ENCODE measurements around the gene ATP11A.
"Not testable (repeated sequence)": the region's sequence is repeated elsewhere in the genome, so short reads cannot be mapped to it uniquely, and the experiment has no call there.

Gene ATP11A

DNA sequence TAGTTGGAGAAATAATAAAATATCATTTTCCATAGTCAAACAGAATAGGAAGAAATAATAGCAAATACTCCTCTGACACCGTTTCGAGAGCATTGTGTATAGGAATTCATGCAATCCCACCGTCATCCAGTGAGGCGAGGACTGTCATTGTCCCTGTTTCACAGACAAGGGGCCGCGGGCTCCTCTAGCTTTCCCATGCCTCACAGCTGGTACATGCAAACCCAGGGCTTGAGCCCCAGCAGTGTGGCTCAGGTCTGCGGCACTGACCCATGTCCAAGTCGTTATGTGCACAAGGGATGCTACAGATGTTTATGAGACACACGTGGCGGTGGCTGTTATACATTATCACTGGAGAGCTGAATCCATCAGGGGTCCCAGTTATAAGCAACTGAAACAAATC is 18.5 kb upstream of the ATP11A start:
- DNase-seq = no peak

DNA sequence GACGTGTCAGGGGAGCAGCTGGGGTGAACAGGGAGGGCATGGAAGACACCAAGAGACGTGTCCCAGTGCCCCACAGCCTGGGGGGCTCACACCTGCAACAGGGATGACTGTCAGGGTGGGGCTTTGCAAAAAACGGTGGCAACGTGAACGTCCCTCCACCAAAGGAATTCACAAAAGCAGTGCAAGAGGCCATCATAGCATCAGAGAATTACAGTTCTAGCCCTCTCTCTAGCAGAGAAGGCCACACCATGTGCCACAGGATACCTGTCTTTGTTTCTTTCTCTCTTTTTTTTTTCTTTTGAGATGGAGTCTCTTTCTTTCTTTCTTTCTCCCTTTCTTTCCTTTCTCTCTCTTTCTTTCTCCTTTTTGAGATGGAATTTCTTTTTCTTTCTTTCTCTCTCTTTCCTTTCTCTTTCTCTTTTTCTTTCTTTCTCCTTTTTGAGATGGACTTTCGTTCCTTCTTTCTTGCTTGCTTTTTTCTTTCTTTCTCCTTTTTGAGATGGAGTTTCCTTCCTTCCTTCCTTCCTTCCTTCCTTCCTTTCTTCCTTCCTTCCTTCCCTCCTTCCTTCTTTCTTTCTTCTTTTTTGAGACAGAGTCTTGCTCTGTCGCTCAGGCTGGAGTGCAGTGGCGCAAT is 17.1 kb upstream of the ATP11A start:
- DNase-seq = no peak

DNA sequence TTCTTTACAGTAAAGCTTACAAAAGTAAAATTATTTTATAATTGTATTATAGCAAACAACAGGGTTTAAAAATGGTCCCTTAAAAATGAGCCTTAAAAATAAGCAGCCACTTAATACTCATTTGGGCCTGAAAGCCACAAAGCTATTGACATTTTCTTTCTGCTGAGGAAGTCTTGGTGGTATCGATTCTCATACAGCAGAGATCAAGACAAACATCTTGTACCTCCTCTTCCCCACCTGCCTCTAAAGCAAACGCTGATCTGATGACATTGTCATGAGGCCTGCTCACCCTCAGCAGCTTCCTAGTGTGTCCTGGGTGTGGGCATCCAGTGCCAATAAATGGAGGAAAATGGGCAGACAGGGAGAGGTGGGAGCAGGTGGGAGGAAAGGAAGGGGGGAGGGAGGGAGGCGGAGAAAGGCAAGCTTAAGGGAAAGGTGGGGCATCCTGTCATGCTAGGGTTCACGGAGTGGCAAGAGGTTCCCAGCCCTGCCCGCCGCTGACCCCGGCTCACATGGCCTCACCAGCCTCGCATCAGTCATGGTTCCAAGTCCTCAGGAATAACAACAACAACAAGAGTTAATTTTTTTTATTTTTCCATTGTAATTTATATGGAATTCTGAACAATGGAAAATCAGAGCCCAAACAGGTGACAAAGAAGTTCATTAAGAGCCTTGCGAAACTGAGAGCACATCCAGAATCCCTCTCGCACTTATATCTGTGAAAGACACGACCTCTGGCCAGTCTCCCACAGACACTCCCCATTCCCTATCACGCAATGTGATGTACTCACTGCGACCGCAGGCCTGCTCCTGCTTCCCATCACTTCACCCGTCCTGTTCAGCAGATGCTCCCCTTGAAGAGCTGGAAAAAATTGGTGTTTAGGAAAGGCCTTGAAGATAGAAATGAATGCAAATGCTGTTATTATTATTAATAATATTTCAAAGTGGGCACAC is 15.1 kb upstream of the ATP11A start:
- DNase-seq = no peak

DNA sequence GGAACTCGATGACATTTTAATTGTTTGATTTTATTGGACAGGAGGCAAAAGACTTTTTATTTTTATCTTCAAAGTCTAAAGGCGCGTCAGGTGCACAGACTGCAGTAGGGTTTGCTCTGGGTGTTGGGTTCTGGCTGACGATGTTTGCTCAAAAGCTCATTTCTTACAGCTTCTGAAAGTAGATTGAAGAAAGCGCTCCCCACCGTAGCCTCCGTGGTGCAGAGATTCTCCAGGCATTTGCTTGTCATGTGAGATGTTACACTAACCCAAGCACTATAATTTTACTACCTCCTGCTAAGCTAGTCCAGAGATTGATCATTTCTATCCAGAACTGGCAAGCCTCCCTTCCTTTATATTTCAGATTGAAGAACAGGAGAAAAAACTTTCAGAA is 14.5 kb upstream of the ATP11A start:
- DNase-seq = no peak

DNA sequence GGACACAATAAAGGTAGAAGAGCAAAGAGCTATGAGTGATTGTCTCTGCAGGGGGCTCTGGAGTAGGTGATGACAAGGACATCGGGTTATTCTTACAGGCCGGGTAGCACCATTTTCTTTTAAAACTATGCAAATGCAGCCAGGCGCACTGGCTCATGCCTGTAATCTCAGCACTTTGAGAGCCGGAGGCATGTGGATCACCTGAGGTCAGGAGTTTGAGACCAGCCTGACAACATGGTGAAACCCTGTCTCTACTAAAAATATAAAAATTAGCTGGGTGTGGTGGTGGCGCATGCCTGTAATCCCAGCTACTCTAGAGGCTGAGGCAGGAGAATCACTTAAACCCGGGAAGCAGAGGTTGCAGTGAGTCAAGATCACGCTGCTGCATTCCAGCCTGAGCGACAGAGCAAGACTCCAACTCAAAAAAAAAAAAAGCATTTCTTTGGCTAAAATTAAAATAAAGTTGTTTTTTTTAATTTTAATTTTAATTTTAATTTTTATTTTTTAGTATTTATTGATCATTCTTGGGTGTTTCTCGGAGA is 12.3 kb upstream of the ATP11A start:
- not testable (repeated sequence) for DNase-seq

DNA sequence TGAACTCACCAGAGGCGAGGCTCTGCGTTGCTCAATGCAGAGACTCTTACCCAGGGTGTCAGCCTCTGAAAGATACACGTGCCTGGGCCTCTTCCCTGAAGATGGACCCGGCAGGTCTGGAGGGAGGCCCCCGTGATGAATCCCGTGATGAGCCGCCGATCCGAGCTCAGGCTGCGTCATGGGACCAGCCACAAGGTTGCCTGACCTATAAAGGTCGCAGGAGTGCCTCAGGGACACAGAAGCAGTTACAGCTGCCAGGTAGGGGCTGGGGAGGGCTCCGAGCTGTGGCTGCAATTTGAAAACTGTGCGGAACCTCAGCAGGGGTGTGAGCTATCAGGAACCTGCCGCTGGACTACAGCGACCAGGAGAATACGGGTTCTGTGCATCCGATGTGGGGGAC is 10.5 kb upstream of the ATP11A start:
- no peak for DNase-seq

DNA sequence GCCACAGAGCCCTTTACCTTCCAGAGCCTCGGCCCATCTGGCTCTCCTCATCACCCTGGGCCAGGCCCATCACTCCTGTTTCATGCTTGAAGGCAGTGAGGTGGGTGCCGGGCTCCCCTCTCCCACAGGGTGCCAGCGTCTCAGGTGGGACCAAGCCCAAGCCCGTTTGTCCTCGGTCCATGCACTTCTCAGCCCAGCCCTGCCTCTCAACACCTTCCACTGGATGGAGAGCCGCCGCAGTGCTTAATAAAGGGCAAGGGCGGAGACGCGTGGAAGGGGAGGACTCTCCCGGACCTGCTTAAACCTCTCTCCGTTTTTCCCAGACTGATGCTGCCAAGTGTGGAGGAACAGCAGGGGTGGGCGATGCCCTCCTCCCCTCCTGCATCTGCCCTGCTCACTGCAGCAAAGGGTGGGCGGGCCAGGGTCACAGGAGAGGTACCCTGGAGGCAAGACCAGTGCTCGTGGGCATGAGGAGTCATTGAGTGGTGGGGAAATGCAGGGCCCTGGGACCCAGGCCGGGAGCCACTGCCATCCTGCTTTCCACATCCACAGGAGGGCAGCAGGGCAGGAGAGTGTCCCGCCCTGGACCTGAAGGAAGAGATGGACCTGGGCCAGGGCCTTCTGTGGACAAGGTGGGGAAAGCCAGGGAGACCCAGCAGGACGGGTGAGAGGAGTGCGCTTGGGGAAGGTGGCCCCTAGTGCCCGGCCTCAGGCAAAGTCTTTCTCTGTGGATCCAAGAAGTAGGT is 9.7 kb upstream of the ATP11A start:
- no peak for DNase-seq

DNA sequence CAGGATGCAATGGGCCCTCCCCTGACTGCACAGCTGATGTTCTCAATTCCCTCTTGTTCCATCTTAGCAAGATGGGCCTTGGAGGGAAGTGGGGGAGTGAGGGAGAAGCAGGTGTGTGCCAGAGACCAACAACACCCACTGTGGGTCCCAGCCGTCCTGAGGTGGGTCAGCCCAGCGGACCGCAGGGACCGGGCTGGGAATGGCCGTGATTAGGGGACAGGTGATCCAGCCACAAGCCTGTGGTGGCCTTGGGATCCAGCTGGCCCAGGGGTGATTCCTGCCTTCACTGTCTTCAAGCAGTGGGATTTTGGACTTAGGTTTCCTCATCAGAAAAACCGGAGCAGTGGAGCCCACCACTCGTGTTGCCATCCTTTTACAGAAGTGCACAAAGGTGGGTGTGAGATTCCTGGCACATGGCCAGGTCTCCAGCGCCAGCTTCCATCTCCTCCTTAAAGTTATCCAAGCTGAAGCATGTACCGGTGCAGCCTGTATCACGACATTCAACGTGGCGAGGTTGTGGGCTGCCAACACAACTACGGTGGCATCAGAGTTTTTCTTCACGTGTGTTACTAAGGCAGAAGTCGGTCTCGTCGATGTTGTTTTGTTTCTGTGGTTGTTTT is 9.0 kb upstream of the ATP11A start:
- no peak for DNase-seq

DNA sequence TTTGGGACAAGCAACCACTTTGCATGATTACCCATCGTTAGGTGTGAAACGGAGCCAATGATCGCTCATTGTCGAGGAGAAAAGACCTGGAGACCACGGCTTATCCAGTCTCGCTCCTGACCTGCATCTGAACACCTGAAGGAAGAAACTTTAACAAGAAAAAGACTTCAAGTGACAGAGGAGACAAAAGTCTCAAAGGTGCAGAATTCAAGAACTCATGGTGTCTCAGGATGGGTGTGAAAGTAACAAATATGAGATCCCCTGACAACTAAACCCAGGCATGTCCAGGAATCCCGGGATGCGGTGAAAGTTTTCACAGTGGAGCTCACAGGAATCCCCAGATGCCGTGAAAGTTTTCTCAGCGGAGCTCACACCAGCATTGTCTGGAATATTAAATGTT is 6.3 kb upstream of the ATP11A start:
- DNase-seq = no peak

DNA sequence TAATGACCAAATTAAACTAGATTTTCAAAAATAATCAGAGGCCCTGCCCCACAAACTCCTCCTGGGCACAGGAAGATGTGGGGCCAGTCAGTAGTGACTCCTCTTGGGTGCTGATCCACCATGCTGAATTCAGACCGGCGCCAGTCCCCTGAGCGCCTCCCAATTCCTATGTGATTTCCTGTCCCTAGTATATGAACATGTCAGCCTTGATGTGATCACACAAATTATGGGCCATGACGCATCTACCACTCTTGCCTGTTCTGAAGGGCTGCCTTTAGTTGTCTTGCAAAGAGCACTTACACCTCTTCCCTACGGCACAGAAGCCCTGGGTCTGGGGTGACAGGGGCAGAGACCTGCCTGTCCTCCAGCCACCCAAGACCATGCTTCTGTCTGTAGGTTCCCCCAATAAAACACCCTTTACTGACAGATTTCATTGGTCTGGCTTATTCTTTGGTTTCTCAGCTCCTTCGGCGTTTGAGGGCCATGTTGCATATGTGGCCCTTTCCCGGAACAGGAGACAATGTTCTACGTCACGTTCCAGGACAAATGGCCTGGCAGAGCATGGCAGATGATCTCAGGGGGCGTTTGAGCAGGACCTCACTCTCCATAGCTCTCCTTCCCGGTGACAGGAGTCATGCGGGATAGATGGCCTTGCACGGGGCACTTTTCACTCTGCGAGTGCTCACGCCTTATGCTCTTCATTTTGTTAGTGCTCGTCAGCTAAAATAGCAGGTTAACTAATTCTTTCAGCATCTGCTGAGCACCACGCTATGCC is 5.6 kb upstream of the ATP11A start:
- no peak for DNase-seq

DNA sequence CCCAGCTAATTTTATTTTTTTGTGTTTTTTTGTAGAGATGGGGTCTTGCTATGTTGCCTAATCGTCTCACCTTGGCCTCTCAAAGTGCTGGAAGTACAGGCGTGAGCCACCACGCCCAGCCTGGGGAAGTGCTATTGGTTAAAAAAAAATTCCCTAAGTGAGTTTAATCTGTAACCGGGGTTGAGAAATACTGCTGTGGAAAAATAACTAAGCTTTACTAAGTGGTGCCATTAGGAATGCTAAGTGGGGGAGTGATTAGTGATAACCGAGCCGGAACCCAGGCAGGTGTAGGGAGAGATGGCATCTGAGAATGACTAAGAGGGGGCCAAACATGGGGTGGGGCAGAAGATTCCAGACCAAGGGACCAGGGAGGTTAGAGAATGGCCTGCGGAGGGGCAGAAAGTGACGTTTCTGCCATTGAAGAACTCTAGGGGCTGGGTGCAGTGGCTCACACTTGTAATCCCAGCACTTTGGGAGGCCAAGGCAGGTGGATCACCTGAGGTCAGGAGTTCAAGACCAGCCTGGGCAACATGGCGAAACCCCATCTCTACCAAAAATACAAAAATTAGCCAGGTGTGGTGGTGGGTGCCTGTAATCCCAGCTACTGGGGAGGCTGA is 4.5 kb upstream of the ATP11A start:
- DNase-seq = not testable (repeated sequence)

DNA sequence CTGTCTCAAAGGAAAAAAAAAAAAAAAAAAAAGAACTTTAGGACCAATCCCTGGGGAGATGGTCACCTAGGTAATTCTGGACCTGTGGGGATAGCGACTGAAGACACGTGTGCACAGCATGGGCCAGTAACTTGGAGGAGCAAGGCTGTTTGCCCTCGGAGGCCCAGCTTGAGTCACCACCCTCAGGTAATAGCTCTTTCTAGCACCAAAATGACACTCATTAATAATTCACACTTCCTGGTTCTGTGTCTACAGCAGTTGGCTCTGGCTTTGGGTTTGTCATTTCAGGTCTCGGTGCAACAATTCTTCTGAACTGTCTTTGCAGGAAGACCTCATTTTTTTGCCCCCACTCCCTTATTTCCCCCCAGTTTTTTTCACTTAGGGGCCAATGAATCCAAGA is 3.9 kb upstream of the ATP11A start:
- no peak for DNase-seq

DNA sequence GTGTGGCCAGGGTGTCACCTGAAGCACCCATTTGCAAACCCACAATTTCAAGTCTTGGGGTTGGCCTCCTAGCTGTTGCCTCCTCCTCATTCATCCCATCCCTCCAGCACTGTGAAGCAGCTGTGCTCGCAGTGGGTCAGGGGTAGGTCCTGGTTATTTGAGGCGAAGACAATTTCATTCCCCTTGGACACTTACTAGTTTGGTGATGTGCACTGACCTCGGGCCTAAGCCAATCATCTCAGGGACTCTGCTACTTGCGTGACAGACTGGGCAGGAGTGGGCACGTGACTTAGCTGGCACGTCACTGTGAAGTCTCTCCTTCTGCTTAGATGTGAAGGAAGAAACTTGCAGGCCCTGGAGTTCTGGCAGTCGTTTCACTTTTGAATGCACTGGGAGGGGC is 3.5 kb upstream of the ATP11A start:
- DNase-seq = no peak

DNA sequence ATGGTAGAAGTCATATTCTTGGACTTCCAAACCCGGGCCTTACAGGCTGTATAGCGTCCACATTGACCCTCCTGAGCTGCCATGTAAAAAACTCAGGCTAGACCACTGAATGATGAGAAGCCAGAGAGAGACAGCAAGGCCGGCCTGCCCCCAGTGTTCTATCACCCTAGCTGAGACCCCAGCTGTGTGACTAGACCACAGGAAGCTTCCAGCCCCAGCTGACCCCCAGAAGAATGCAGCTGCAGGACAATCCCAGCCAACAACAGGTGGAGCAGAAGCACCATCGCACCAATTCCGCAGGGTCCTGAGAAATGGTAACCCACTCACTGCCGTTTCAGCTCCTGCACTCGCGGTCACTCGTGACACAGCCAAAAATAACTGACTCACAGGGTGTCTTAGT is 2.9 kb upstream of the ATP11A start:
- DNase-seq = no peak

DNA sequence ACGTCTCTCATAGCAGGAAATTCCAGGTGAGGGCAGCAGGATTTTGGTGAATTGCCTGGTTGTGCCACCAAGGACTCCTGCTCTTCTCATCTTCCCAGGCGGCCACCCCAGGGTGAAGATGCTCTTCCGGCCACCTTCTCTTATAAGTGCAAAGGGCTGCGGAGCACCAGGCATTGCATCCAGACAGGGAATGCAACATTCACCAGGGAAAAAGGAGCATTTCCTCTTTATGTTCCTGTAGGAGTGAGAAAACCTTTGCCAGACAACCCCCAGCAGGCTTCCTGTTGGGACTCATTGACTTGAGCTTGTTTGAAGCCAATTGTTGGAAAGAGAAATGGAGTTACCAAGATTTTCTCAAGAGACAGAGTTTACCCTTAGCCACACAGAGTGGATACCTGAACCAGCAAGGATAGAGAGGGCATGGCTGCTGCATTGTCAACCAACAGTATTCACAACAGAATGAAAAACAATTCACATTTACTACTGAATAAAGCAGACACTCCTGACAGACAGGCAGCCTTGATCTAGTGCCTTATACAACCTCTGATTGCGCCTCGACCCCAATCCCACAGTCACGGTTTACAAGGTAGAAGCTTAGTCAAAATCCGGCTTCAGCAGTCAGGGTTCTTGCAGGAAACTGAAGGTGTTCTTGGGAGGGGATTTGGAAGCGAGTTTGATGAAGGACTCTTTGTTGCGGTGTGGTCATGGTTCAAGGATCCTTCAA is 1.8 kb upstream of the ATP11A start:
- DNase-seq = no peak

DNA sequence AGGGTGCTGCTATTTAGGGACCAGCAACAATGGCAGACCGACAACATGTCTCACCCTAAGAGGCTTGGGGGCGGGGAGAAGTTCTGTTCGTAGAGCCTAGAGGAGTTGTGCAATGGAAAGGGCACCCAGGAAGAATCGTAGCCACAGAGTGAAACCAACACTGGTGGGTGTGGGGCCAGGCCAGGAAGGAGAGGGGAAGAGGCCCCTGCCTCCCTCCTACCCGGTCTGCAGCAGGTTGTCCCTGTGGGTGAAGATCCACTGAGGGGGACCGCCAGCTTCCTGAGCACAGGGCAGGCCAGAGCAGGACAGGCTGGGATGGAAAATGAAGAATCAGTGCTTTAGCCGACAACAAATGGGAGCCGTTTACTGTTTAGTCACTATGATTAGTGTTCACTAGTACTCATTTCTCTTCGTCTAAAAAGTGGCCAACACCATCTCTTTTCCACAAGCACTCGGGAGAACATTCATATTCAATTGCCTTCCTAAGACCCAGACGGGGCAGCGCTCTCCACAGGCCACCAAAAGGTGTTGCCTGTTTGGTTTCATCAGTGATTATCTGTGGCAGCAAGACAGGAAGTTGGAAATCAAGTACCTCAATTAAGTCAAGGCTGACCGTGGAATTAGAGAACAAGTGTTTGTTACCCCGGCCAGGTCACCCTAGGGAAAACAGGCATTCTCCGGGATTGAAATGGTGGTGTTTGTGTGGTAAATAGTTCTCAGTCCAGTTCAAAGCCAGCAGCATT is 1.1 kb upstream of the ATP11A start:
- no peak for DNase-seq

DNA sequence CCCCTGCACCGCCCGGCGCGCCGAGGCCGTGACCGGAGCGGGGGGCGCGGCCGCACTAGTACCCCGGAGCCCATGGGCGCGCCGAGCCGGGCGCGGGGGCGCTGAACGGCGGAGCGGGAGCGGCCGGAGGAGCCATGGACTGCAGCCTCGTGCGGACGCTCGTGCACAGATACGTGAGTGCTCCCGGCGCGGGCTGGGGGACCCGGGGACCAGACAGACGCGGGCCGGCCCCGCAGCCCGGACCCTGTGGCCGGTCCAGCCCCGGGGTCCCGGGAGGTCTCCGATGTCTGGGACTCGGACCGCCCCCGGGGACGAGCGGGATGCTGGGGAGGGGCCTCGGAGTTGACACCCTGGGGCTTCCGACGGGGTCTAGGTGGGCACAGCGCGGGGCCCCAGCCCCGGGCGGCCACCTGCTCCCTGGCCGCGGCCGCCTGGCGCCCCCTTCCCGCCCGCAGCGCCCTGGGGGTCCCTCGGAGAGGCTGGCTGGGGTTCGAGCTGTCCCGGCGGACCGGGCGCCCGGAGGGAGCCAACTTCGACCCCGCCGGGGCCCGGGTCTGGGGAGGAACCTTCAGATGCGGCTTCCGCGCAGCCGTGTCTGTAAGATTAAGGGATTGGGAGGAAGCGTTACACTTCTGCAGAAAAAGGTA is 568 bp downstream of the ATP11A start:
- DNase-seq = peak; percentile 45

DNA sequence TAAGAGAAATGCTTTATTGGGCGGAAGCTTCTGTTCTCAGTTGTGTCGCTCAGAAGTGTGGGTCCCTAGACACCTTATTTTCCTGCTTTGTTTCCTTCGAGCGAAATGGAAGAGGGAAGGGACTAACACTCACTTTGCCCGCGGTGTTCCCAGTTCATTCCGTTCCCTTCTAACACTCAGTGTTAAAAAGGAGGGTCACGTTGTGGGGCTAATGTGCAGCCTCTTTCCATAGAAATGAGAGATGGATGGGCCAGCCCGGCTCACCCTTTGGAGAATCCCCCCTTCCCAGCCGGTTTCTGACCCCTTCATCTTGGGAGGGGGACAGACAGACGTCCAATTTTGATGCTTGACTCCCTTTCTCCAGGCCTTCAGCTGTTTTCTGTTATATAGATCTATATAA is 2.3 kb downstream of the ATP11A start:
- DNase-seq = no peak

DNA sequence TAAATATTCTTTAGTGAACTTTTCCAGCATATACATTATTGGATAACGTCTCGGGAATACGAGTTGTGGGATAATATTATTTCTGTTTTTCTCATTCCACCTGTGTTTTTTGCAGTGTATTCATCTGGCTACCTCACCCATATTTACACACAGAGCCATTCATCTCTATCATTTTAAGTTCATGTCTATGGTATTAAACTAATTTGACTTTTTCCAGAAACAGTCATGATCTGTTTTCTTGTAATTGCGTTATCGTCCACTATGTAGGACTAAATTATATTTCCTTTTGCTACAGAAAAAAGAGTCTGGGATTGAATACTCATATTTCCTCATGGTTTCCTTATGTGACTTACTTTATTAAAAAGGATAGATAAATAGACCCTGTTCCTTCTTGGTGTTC is 2.7 kb downstream of the ATP11A start:
- DNase-seq = no peak

All from RPMI8226 (cell line).